ENCODE results near the gene MEF2B.
"Not testable (repeated sequence)": the region's sequence is repeated elsewhere in the genome, so short reads cannot be mapped to it uniquely, and the experiment has no call there.

MEF2B gene

DNA sequence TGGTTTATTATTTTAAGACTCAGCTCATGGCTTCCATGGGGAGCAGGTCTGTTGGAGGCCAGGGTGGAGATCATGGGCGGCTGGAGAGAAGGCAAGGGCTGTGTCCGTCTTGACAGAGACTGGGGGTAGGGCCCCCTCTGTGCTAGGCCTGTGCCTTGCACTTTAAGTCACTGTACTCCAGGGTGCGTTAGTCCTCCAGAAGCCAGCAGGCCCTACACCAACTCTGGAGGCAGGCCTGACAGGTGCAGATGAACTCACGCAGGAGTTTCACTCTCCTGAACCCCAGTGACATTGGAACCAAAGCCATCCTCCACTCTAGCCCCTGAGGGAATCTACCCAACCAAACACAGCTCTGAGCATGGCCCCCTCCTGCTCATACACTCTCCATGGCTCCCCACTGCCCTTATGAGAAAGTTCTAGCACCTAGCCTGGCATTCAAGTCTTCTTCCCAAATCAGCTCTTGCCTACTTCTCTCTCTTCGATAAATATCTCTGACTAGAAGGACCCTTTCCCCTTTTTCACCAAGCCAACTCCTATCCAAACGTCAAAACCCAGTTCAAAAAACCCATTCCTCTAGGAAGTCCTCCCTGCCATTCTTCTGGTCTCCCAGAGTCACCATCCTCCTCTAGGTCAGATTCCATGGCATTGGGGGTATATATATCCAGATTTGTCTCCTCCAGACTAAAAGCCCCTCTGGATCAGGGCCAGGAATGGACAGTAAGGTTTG is 15.1 kb downstream of the MEF2B start:
- no peak for DNase-seq

DNA sequence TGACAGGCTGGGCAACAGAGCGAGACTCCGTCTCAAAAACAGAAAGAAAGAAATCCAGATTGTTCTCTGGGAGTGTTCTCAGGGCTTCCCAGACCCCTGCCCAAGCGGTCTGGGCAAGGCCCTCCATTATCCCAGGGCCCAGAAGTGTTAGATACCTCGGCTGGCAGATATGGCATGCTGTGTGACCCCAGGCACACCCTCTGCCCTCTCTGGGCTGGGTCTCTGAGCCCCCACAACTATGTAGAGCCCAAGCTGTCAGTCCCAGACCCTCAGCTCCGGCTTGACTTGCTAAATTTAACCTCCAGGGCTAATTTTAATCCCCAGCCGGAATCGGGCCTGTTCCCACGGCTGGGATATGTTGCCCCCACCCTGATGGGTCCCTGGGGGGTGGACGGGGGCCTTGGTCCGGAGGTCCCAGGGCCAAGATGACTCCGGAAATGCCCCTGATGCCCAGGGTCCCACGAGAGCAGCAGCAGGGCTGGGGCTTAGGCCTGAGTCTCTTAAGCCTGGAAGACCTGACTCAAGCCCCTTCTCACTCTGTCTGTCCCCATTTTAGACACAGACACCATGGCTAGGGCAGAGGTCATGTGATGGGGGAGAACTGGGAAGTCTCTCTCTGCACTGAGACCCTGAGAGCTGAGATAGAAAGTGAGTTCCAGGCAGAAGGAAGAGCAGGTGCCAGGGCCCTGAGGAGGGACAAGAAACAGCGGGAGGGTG is 17.2 kb downstream of the MEF2B start:
- DNase-seq, result no peak

DNA sequence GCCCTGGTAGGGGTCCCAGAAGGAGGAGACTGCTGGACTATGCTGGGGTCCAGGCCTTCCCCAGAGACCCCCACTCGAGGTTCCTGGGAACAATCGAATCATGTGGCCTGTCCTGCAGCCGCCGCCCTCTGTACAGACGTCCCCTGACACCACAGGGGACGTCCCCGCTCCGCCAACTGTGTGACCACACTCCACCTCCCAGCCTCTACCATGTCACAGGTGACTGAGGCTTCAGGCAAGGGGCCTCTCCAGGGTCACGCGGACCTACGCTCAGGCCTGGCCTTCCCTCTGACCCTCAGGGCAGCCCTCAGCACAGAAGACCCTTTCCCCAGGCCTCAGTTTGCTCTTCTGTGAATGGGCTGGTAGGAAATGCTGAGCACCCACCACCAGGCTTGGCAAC is 18.6 kb downstream of the MEF2B start:
- DNase-seq, result no peak

- no peak for DNase-seq
Measured at GRCh38 chr19:19149435-19149834, 20.6 kb downstream of the MEF2B start.

- not testable (repeated sequence) for DNase-seq
Measured at GRCh38 chr19:19148504-19148903, 21.6 kb downstream of the MEF2B start.

DNA sequence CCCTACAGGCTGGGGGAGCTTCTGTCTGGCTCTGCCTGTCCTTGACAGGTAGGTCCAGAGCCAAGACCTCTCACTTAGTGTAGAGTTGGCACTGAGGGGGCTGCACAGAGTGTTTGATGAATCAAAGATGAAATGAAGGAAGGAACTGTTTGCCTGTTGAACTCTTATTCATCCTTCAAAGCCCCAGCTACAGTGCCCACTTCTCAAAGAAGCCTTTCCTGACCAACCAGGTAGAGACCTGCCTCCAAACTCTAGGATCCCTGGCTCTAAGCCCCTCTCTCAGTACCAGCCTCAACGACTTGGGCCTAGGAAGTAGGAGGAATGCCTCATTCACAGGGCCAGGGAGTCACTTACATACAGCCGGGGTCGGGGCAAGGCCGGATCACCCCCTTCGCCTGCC is 22.7 kb downstream of the MEF2B start:
- no peak for DNase-seq

DNA sequence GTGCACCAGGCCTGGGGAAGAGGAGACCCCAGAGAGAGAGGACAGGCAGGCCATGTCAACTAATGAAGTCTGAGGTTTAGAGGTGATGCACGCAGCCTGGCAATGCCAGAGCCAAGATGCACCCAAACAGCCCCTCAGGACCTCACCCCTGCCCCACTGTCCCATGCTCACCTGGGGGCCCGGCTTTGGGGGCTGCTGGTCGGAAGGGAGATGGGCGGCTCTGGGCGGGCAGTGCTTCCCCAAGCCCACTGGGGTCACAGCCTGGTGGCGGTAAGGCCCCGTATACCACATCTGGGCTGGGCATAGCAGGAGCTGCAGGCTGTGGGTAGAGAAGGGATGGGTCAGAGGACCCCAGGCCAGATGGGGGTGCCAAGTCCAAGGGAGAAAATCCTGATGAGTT is 23.2 kb downstream of the MEF2B start:
- no peak for DNase-seq

DNA sequence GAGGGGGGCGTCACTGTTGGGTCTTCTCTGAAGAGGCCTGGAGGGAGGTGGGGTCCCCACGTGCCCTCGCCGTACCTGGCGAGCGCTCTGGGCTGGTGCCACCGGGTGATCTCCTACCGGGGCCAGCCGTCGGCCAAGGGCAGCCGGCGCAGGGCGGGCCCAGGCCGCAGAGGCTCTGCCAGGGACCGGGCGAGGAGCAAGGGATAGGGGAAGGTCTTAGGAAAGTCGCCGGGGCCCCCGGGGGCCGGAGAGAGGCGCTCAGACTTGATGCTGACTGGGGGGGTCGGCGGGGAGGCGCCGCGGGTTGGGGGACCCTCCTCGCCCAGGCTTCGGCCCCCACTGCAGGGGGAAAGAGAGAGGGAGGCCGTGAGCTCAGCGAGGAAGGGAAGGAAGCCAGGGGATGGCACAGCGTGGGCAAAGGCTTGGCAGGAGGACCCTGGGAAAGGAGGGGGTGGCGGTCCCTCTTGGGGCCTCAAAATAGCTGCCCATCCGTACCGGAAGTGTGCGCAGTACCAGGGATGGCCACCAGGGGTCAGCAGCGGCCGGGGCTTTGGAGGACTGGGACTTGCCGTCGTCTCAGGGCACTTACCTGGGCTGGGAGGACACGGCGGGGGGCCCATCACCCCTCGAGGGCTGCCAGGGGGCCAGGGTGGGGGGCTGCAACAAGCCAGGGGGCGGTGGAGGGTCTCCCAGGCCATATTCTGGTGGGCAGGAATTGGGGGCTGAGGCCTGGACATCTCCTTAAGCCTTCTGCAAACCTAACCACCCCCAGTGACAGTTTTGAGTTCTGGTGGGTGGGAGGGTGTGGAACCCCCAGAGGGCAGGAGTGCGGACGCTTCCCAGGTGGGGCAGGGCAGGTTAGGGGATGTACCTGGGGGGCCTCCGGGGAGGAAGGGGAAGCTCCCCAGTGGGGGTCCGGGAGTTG is 24.1 kb downstream of the MEF2B start:
- peak; percentile 21 to 26 for DNase-seq

DNA sequence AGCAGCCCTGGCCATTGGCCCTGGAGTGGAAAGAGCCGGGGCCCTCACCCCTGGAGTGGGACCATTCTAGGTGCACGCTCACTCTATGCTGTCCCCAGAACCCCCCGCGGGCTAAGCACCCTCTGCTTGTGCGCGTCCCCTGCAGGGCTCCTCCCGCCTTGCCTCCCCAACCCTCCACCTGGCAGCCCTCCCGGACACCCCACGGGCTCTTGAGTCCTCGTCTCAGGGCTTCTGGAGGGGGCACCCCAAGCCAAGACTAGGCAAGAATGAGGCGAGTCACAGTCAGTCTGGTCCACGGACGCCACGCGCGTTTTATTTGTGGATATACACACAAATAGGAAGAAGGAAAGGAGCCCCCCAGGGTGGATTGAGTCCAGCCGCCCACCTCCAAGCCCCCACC is 24.8 kb downstream of the MEF2B start:
- DNase-seq, result no peak

- no peak for DNase-seq
Measured at GRCh38 chr19:19142347-19142746, 27.7 kb downstream of the MEF2B start.

DNA sequence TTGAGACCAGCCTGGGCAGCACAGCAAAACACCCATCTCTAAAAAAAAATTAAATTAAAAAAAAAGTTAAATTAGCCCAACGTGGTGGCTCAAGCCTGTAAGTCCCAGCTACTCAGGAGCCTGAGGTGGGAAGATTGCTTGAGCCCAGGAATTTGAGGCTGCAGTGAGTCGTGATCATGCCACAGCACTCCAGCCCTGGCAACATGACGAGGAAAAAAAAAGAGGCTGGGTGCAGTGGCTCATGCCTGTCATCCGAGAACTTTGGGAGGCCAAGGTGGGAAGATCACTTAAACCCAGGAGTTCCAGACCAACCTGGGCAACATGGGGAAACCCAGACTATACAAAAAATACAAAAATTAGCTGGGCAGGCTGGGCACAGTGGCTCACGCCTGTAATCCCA is 29.6 kb downstream of the MEF2B start:
- no peak for DNase-seq

- no peak for DNase-seq
Measured at GRCh38 chr19:19139876-19140229, 30.2 kb downstream of the MEF2B start.

GRCh38 chr19:19138109-19138981 is 31.7 kb downstream of the MEF2B start, which contains the start of gene TMEM161A:
TSS of gene TMEM161A (minus strand) at chr19:19138478. CDS start at chr19:19138428, 50 bp downstream.
- peak; percentile 98 for DNase-seq

GRCh38 chr19:19137556-19138108 is 32.4 kb downstream of the MEF2B start:
- no peak for DNase-seq

DNA sequence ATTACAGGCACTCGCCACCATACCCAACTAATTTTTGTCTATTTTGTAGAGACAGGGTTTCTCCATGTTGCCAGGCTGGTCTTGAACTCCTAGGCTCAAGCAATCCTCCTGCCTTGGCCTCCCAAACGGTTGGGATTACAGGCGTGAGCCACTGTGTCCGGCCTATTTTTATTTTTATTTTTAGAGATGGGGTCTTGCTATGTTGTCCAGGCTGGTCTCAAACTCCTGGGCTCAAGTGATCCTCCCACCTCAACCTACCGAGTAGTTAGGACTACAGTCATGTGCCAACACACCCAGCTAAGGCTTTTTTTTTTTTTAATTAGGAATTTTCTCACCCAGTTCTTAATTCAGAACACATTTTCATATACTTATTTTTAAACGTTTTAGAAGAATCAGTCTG is 34.4 kb downstream of the MEF2B start:
- DNase-seq, result not testable (repeated sequence)

GRCh38 chr19:19134687-19135158 is 35.3 kb downstream of the MEF2B start:
- no peak for DNase-seq

DNA sequence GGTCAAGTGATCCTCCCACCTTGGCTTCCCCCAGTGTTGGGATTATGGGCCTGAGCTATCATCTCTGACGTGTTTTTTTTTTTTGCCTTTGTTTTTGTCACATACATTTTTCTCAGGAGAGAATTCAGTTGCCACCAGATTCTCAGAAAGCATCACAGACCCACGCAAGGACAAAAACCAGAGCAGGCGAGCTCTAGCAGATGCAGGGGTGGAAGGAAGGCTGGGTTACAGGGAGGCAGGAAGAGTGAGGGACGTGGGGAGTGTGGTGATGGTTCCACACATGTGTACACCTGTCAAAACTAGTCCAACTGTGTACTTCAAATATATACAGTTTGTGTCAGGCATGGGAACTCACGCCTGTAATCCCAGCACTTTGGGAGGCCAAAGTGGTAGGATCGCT is 36.1 kb downstream of the MEF2B start:
- DNase-seq, result no peak

GRCh38 chr19:19132912-19133311 is 37.2 kb downstream of the MEF2B start:
- DNase-seq, result no peak

DNA sequence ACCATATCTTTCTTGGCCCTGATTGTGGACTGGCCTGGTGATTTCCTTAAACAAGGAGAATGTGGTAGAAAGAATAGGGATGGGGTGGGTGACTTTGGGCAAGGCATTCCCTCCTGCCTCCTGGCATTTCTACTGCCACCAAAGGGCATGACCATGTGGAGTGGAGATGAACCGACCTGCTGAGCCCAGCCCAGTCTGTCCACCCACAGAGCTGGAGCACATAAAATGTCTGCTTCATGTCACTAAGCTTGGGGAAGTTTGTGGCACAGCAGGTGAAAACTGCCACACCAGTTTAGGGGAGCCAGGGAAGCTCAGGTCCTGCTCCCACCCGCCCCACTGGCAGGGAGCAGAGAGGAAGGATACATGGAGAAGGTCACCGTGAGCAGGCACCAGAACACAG is 38.1 kb downstream of the MEF2B start:
- no peak for DNase-seq

GRCh38 chr19:19126102-19126501 is 44.0 kb downstream of the MEF2B start:
- no peak for DNase-seq

GRCh38 chr19:19123386-19123785 is 46.7 kb downstream of the MEF2B start:
- DNase-seq, result no peak

DNA sequence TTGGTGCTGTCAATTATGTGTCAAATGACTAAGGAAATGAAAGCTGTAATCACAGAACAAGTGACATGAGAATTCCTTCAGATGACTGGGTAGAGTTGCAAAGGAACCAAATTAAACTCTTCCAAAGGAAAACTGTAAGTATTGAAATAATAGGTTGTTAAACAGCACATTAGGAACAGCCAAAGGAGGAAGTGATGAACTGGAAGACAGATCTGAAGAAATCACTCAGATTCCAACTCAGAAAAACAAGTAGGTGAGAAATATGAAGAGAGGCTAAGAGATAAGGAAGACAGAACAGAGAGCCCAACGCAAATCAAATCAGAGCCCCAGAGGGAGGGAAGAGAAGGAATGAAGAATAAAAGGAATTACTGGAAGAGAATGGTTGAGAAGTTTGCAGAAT is 47.2 kb downstream of the MEF2B start:
- DNase-seq, result no peak
